HL-60/S4 treated with phorbol 12-myristate 13-acetate at 8.2 ng/mL for 4 days and 3 days (cell line): ENCODE measurements around the gene SIX1.

Experiments
- in situ Hi-C: fragments of 300-500 bp; cut with MboI; formaldehyde crosslinking; loops from 2 replicates; pipeline ENCODE4 v1.15.0; 2022; ENCODE audit warnings: low sequenced_read_pairs

SIX1 gene

DNA sequence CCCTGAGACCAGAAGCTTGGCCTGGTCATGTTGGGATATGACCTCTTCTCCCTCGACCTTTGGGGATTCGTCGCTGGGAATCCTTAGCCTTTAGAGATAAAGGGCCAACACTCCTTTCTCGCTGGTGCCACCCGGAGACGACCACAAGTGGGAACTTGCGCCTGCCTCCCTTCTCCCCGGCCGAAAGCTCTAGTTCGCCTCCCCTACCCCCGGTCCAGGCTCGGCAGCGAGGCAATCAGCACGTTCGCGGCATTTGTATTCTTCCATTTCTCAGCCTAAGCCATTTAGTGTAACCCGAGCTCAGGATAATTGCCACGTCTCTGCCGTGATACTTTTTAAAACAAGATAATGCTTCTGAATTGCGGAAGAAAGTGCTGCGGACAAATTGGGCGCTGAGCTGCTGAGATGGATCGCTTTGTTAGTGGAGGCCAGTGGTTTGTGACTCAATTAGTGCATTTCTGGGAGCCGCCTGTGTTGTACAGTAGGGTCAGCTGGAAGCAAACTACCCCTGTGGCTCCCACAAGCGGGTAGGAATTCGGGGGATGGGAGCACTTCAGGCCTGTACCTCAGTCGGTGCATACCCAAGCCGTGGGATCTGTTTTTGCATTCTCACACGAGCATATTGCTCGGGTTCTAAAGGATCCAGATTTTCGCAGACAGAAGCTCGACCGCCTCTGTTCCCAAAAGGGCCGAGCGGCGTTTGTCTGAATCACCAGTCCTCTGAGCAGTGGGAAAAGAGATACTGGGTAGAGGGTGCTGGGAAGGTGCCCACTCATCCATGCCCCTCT lies 6.8 kb upstream of the SIX1 start:
- in situ Hi-C loops: no loop called here

GRCh38 chr14:60655119-60655897 lies 6.0 kb upstream of the SIX1 start:
- in situ Hi-C loops: no loop called here

DNA sequence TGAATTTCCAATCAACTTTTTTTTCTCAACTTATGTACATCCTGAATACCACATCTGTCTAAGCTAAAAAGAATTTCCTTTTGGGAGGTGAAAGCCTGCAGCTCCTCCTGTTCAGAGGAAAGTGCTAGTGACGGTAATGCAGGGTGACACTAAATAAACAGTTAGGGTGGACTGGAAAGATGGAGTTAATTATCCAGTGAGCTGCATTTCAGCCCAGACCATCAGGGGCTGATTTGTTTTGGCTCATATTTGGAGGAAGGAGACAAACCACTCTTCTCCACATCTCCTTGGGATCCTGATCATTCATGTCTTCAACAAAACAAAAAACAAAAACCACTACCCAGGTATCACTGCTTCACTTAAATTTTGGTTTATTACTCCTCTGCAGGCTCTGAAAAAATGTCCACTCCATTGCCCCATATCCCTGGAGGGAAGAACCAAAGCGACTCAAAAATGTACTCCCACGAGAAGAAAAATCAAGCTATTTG lies 5.1 kb upstream of the SIX1 start:
- in situ Hi-C loops: no loop called here

DNA sequence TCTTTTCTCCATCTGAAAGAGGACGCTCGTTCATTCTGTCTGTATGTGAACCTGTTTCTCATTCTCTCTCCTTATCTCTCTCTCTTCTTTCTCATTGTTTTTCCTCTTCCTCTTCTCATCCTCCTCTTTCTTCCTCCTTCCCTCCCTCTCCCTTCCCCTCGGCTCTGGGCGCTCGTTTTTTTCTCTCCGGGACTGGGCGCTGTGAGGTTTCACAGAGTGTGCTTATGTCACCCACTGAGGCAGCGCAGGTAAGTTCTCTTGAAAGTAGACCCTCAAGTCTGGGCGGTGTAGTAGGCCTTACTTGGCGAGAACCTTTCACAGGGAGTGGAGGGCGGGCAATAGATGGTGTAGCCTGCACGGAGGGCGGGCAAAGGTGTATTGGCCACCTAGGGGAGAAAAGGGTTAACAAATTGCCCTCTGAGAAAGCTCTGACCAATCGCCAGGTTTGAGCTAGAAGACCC lies 4.5 kb upstream of the SIX1 start:
- in situ Hi-C loops: no loop called here

GRCh38 chr14:60652674-60653651 lies 3.7 kb upstream of the SIX1 start:
- in situ Hi-C loops: no loop called here

DNA sequence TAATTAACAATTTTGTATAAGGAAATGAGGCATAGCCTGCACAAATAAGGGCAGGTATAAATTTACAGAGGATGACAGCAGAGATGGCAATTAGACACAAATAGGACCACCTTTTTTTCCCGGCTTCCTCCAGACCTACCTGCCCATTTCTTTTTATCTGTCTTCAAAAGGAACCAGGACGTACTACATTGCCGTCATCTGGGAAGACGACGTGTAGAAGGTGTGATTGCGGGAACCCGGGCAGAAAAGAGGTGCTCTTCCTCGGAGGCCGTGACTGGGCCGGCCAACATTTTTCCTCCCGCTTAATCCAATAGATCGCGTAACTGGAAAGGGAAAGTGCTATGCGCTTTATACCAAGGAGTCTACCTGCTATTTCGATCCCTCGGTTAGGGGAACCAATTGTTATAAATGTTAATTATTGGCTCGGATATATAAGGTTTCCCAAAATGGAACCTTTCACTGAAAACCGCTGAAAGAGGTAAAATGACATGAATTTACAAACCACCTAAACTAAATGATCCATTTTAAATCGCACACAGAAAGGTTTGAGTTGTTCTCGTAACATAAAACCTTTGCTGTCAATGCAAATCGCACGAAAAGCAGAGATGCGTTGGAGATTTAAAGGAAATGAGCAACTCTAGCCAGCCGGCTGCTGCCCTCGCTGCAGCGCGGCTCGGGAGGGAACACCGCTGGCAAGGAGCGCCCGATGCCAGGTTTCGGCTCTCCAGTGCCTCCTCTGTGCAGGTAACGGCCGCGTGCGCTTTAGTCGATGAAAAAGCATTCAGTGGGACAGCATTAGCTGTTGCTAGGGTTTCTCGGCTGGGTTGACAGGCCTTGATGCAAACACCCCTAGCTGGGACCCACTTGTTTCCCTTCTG lies 2.8 kb upstream of the SIX1 start:
- in situ Hi-C loops: no loop called here

DNA sequence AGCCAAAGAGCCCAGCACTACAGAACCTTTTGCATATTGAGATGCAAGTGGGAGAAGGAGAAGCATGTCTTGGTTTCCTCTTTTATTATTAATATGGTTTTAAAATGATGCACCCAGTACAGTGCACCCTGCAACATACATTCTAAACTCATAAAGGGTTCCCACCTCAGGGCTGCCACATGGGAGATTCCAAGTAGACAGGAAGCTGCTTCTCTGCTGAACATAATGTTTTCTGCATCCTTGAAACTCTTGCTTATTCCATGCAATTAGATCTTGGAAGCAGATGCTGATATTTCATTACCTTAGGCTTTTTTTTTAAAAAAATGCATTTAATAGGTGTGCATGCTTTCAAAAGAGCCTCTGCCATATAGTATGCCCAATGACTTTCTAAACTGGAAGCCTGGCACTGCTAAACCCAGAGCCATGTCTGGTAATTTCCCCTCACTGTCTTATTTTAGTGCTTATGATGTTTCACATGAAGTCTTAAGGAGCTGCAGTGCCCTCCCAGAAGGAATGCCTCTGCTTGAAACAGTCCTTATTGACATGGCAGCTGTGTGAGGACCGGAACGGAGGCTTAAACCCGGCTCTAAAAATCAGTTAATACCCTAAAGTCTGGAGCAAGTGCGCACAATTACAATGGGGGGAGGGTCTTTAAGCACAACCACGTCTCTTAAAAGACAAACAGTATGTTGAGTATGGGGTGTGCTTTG lies 2.0 kb upstream of the SIX1 start:
- in situ Hi-C loops: no loop called here

DNA sequence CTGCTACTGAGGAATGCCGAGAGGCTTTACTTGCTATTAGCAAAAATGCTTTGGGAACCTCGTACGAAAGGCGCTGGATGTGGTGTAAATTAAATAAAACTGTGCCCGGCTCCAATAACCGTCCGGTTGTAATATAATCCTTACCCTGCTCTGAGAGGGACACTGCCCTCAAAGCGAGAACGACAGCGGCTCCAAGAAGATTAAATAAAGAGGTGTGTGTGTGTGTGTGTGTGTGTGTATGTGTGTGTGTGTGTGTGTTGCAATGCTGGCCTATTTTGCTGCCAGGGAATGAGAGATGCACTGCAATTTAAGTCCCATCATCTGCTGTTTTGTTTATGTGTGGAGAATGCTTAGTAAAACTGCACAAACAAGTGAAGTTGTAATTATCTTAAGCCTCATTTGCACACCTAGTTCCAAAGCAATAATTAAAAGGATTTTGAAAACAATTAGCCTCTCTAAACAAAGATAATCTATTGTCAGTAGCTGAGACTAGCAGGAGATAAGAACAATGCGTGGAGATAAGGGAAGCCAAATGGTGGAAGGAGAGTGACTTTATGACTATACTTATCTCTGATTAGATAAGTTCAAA lies 1.2 kb upstream of the SIX1 start:
- in situ Hi-C loops: no loop called here

- in situ Hi-C loops: loop anchor here (25.0 kb wide), 1 partner anchor 612 kb away; no protein-coding TSS in a partner anchor
Measured at GRCh38 chr14:60649875-60650372, 647 bp upstream of the SIX1 start.

GRCh38 chr14:60648249-60648933 lies 886 bp downstream of the SIX1 start:
- in situ Hi-C loops: loop anchor here (25.0 kb wide), 1 partner anchor 614 kb away; no protein-coding TSS in a partner anchor

DNA sequence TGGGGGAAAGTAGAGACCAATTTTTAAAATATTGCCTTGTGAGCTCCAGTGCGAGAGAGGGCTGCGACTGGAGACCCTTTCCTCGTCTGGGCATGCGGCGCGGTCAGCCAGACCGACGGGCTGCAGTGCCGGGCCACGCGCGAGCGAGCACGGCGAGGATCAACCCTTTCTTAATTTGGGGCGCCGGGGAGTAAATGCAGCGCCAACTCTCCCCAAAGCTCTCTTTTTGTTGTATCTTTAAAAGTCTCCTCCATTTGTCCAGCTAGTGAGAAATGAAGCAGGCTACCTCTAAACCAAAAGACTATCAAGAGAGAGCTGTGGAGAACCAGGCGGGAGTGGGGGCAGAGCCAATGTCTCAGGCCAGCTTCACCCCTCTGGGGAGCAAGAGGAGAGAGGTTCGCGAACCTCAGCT lies 1.4 kb downstream of the SIX1 start:
- in situ Hi-C loops: loop anchor here (25.0 kb wide), 1 partner anchor 614 kb away; no protein-coding TSS in a partner anchor

DNA sequence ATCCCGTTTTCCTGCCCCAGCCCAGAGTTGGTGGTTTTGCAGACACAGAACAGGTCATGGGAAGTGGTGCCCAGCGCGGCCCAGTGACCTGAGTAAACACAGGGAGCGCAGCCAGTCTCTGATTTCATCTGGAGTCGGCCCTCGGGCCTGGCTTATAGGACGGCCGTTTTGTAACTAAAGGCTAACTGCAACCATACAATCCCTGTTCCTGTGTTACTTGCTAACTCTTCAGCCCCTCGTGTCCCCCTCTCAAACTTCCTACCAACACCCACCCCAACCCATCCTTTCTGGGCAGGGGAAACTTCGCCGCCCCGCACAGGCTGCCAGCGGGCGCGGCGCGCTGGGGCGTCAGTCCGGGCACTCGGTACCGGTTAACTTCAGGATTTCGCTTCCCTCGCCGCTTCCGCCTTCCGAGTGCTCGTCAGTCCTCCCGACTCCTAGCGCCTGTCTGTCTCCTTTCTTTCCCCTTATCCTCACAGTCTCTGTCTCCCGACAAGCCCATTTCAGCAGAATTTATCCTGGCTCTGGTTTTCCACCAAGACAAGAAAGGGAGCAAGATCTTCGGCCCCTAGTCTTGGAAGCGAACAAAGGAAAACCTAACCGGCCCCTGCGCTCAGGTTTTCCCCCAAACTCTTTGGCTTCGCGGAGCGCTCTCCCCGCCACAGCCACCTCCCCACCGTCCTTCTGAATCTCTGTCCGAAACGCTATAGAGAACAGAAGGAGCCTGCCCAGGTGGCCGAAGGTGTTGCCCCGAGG lies 2.0 kb downstream of the SIX1 start:
- in situ Hi-C loops: loop anchor here (25.0 kb wide), 1 partner anchor 615 kb away; no protein-coding TSS in a partner anchor

- in situ Hi-C loops: loop anchor here (25.0 kb wide), 1 partner anchor 616 kb away; no protein-coding TSS in a partner anchor
Measured at GRCh38 chr14:60646226-60646818, 3.0 kb downstream of the SIX1 start.

- in situ Hi-C loops: loop anchor here (25.0 kb wide), 1 partner anchor 617 kb away; no protein-coding TSS in a partner anchor
Measured at GRCh38 chr14:60645126-60645741, 4.0 kb downstream of the SIX1 start.

- in situ Hi-C loops: loop anchor here (25.0 kb wide), 1 partner anchor 618 kb away; no protein-coding TSS in a partner anchor
Measured at GRCh38 chr14:60644666-60645065, 4.6 kb downstream of the SIX1 start.
